Measurements from ENCODE around the gene NRL. TPM values are rescaled to one million over a fixed set of nuclear protein-coding genes. Genes with fewer than 3 reads are reported as not detected.

Gene NRL
- total and polyA plus RNA-seq, 10 of the 15 experiments (the other 5 are each of a cell fraction or from before 2014, with no cell fraction given): 0.11 to 4.4 (median 2.2) TPM

- TF ChIP-seq RELB (IDR thresholded peaks at IDR 0.05; ENCODE audit: low read depth) (peak; percentile 73), FOS (IDR thresholded peaks at IDR 0.05; ENCODE audit: borderline replicate concordance, extremely low read depth, insufficient read length) (no peak), SIN3A (IDR thresholded peaks at IDR 0.05; ENCODE audit: low read depth, low read length) (peak; percentile 63), SKIL (IDR thresholded peaks at IDR 0.05; ENCODE audit: low read depth, poor library complexity, severe bottlenecking) (peak; percentile 69), POLR2A (IDR thresholded peaks at IDR 0.05; ENCODE audit: low read depth, low read length) (peak; percentile 98), GATAD2B (conservative IDR thresholded peaks at IDR 0.05; ENCODE audit: low read depth) (0 out of 2 replicates have a peak, but pooled peaks have one; percentile 41), TBL1XR1 (IDR thresholded peaks at IDR 0.05; ENCODE audit: low read depth, low read length) (peak; percentile 69; the same call in 1 of the 2 replicates), ATF7 (IDR thresholded peaks at IDR 0.05; ENCODE audit: low read depth) (peak; percentile 63; the same call in 1 of the 2 replicates), IRF3 (IDR thresholded peaks at IDR 0.05) (peak; percentile 16; the same call in 1 of the 2 replicates), PAX5 (IDR thresholded peaks at IDR 0.05; ENCODE audit: borderline replicate concordance, low read depth, low read length) (peak; percentile 55; the same call in 1 of the 2 replicates), SMC3 (IDR thresholded peaks at IDR 0.05; ENCODE audit: borderline replicate concordance, low read length) (peak; percentile 62; the same call in 1 of the 2 replicates), TARDBP (IDR thresholded peaks at IDR 0.05; ENCODE audit: borderline replicate concordance) (peak; percentile 47; the same call in 1 of the 2 replicates), RFX5 (IDR thresholded peaks at IDR 0.05; ENCODE audit: low read depth, low read length) (no peak), ZNF687 (IDR thresholded peaks at IDR 0.05) (no peak; the same call in 1 of the 2 replicates)
Observed at GRCh38 chr14:24160850-24161804, 46.4 kb upstream of the NRL start, which contains the start of gene IRF9 (continued).

All from GM12878 (cell line).